Panc1 (cell line): Measurements from ENCODE around the gene CPNE9. TPM values are rescaled to one million over a fixed set of nuclear protein-coding genes. Genes with fewer than 3 reads are reported as not detected.

Experiments used
- ATAC-seq: fragments of 200-7000 bp; cut with Tn5 transposase; 2 replicates; pipeline ENCODE4 v1.9.1; 2020; ENCODE audit warnings: mild to moderate bottlenecking, moderate library complexity
- BruUV-seq: library from RNA; stranded (reverse); fragments of 400-500 nt; replicated peaks from 2 replicates; lab custom pipeline; 2021; lab: Mats Ljungman, UMichigan
- CTCF ChIA-PET: fragments of 300-600 bp; sonication (Branson Sonifier 250); formaldehyde crosslinking; loops from one replicate; lab custom pipeline; 2022; ENCODE audit warnings: antibody characterized with exemption; lab: Charles Lee
- POLR2A ChIA-PET: fragments of 300-600 bp; sonication (Branson Sonifier 250); formaldehyde crosslinking; loops from one replicate; lab custom pipeline; 2022; ENCODE audit warnings: antibody characterized with exemption; lab: Charles Lee
- DNase-seq: peaks from one replicate; pipeline ENCODE4 v3.0.0-alpha.2; 2010; ENCODE audit warnings: low read depth, low spot score
- H3K27ac ChIP-seq: 2 replicates; pipeline ENCODE4 v1.5.1; 2011; ENCODE audit warnings: mild to moderate bottlenecking, low read length, inconsistent platforms
- H3K27me3 ChIP-seq: fragments of 200-500 bp; sonication (Bioruptor generic); 2 replicates; pipeline ENCODE4 v1.6.0; 2014; ENCODE audit warnings: low read length, inconsistent platforms; ENCODE audit not compliant: control insufficient read depth, insufficient read depth
- H3K36me3 ChIP-seq: fragments of 200-500 bp; sonication (Bioruptor generic); 2 replicates; pipeline ENCODE4 v1.5.1; 2014; ENCODE audit warnings: inconsistent platforms, mild to moderate bottlenecking, low read length, moderate library complexity; ENCODE audit not compliant: control insufficient read depth, insufficient read depth
- H3K4me1 ChIP-seq: 2 replicates; pipeline ENCODE4 v1.5.1; 2011; ENCODE audit warnings: inconsistent platforms, mild to moderate bottlenecking, low read length, moderate library complexity; ENCODE audit not compliant: control insufficient read depth, insufficient read depth
- H3K4me3 ChIP-seq, 2 experiments: 2 replicates each; pipeline ENCODE4 v1.5.1; 2011 to 2012; ENCODE audit warnings: low read depth in 2 of 2, low read length in 2 of 2, mild to moderate bottlenecking in 2 of 2, inconsistent platforms in 1 of 2, moderate library complexity in 1 of 2
- H3K9me3 ChIP-seq: fragments of 200-500 bp; sonication (Bioruptor generic); 2 replicates; pipeline ENCODE4 v1.5.1; 2014; ENCODE audit warnings: low read depth, mild to moderate bottlenecking, inconsistent platforms, low read length, moderate library complexity; ENCODE audit not compliant: control insufficient read depth, insufficient read depth
- CTCF ChIP-seq: fragments of 450-650 bp; IDR thresholded peaks from 2 replicates; pipeline ENCODE4 v1.5.1; 2017; ENCODE audit warnings: mild to moderate bottlenecking
- POLR2AphosphoS5 ChIP-seq: IDR thresholded peaks from 2 replicates; pipeline ENCODE4 v1.6.1; 2012; ENCODE audit warnings: mild to moderate bottlenecking, low read depth, low read length, moderate library complexity
- REST ChIP-seq, 2 experiments: IDR thresholded peaks; 2 replicates each; pipeline ENCODE4 v1.6.1; 2011 to 2012; ENCODE audit warnings: low read depth in 2 of 2, control low read depth in 1 of 2, low read length in 1 of 2, mild to moderate bottlenecking in 1 of 2, moderate library complexity in 1 of 2; ENCODE audit not compliant: insufficient read depth in 1 of 2
- SIN3A ChIP-seq: IDR thresholded peaks from 2 replicates; pipeline ENCODE4 v1.6.1; 2012; ENCODE audit warnings: low read depth, mild to moderate bottlenecking, low read length, moderate library complexity, borderline replicate concordance; ENCODE audit not compliant: insufficient read depth
- TCF7L2 ChIP-seq: IDR thresholded peaks from 2 replicates; pipeline ENCODE4 v1.6.1; 2011; ENCODE audit warnings: mild to moderate bottlenecking, low read depth, low read length, inconsistent platforms
- in situ Hi-C: cut with HindIII; loops from 2 replicates; pipeline ENCODE4 v1.10.0; 2016; ENCODE audit warnings: low sequenced_read_pairs, low pct_unique_long_range_greater_than_20kb
- intact Hi-C: fragments of 100-400 bp; cut with micrococcal nuclease; formaldehyde crosslinking; loops from one replicate; pipeline ENCODE4 v1.10.0; 2022; ENCODE audit not compliant: unreplicated experiment
- total RNA-seq: library from RNA; stranded (reverse); gene quantifications from one replicate; pipeline ENCODE4 v1.2.1, GENCODE V29; 2021; ENCODE audit not compliant: unreplicated experiment

Gene CPNE9
- total RNA-seq, 1 experiment from 2014 or later = 0.13 TPM

GRCh38 chr3:9682096-9682495 lies 21.5 kb upstream of the CPNE9 start:
- H3K27me3 ChIP-seq = no peaks in the 10 kb centered on the region
- ChIA-PET CTCF (interaction anchor here (0.6 kb wide), 1 partner anchor 49 kb away, joined by 3 read pairs; the partner anchor contains the start of gene BRPF1), POLR2A (no interaction called here)
- TF ChIP-seq SIN3A = no peak
- BruUV-seq = no TSS peak
- no peak overlapping the region for H3K4me3 ChIP-seq
- H3K9me3 ChIP-seq = no peaks in the 10 kb centered on the region
- H3K4me1 ChIP-seq = no peaks in the 10 kb centered on the region
- H3K36me3 ChIP-seq = no peaks in the 10 kb centered on the region; the same call in 1 of the 2 replicates
- in situ Hi-C loops (no loop called here), intact Hi-C loops (no loop called here)
- no peak for ATAC-seq
- DNase-seq = no peak
- H3K27ac ChIP-seq = no peak overlapping the region

- TF ChIP-seq REST (IDR thresholded peaks at IDR 0.05; ENCODE audit: insufficient read depth in 1 of 2, low read depth in 2 of 2, low read length in 1 of 2) = no peak
- no peak for TF ChIP-seq POLR2AphosphoS5
- no peak for TF ChIP-seq CTCF
- TF ChIP-seq TCF7L2 = no peak
- TF ChIP-seq SIN3A = no peak
- CTCF ChIA-PET = no interaction called here
- H3K9me3 ChIP-seq = no peaks in the 10 kb centered on the region
- no peaks in the 10 kb centered on the region for H3K4me1 ChIP-seq
- no peaks in the 10 kb centered on the region for H3K27me3 ChIP-seq
- DNase-seq (no peak), ATAC-seq (no peak)
- intact Hi-C loops = no loop called here
- no peak overlapping the region for H3K27ac ChIP-seq
- no TSS peak for BruUV-seq
- H3K4me3 ChIP-seq = no peak overlapping the region
- POLR2A ChIA-PET = no interaction called here
- no peaks in the 10 kb centered on the region; the same call in 1 of the 2 replicates for H3K36me3 ChIP-seq
- in situ Hi-C loops = no loop called here
Observed at GRCh38 chr3:9683426-9683825, 20.2 kb upstream of the CPNE9 start.

GRCh38 chr3:9685216-9686049 lies 18.2 kb upstream of the CPNE9 start:
- ChIA-PET POLR2A (no interaction called here), CTCF (no interaction called here)
- H3K27me3 ChIP-seq = no peaks in the 10 kb centered on the region
- H3K36me3 ChIP-seq = no peaks in the 10 kb centered on the region; the same call in 1 of the 2 replicates
- no peak overlapping the region for H3K4me3 ChIP-seq
- no peaks in the 10 kb centered on the region for H3K9me3 ChIP-seq
- intact Hi-C loops = no loop called here
- BruUV-seq = no TSS peak
- no peaks in the 10 kb centered on the region for H3K4me1 ChIP-seq
- no peak for TF ChIP-seq REST (IDR thresholded peaks at IDR 0.05; ENCODE audit: insufficient read depth in 1 of 2, low read depth in 2 of 2, low read length in 1 of 2)
- no peak for TF ChIP-seq CTCF
- TF ChIP-seq TCF7L2 = no peak
- TF ChIP-seq SIN3A = no peak
- no peak for TF ChIP-seq POLR2AphosphoS5
- ATAC-seq = no peak
- no peak overlapping the region for H3K27ac ChIP-seq
- in situ Hi-C loops = no loop called here
- no peak for DNase-seq
